DND-41 (cell line): Measurements from ENCODE around the gene LSM4.

ENCODE experiments used
- ATAC-seq: fragments of 200-7000 bp; cut with Tn5 transposase; 3 replicates; pipeline ENCODE4 v1.9.1; 2021; ENCODE audit warnings: low read depth; ENCODE audit not compliant: insufficient read depth
- DNase-seq: peaks from one replicate; pipeline ENCODE4 v3.0.0-alpha.2; 2020
- H2AFZ ChIP-seq: 2 replicates; pipeline ENCODE4 v1.6.0; 2012; ENCODE audit warnings: low read depth, low read length
- H3K27ac ChIP-seq: 2 replicates; pipeline ENCODE4 v1.5.1; 2012; ENCODE audit warnings: low read length, inconsistent platforms
- H3K27me3 ChIP-seq: fragments of 200-600 bp; sonication (generic); 2 replicates; pipeline ENCODE4 v1.6.0; 2012; ENCODE audit warnings: low read length, mild to moderate bottlenecking, inconsistent platforms; ENCODE audit not compliant: insufficient read depth, poor library complexity
- H3K36me3 ChIP-seq: 2 replicates; pipeline ENCODE4 v1.5.1; 2012; ENCODE audit warnings: low read length, inconsistent platforms; ENCODE audit not compliant: insufficient read depth
- H3K4me1 ChIP-seq: 2 replicates; pipeline ENCODE4 v1.5.1; 2012; ENCODE audit warnings: mild to moderate bottlenecking, low read length; ENCODE audit not compliant: insufficient read depth
- H3K4me2 ChIP-seq: 2 replicates; pipeline ENCODE4 v1.6.0; 2012; ENCODE audit warnings: mild to moderate bottlenecking, moderate library complexity, low read length, inconsistent platforms; ENCODE audit not compliant: insufficient read depth
- H3K4me3 ChIP-seq, 2 experiments: fragments of 200-600 bp in 1 of 2; shearing (Covaris generic) in 1 of 2; 2 replicates each; pipeline ENCODE4 v1.5.1; 2012 to 2016; ENCODE audit warnings: inconsistent platforms in 2 of 2, low read length in 2 of 2, mild to moderate bottlenecking in 2 of 2, low read depth in 1 of 2, moderate library complexity in 1 of 2
- H3K79me2 ChIP-seq: 2 replicates; pipeline ENCODE4 v1.6.0; 2012; ENCODE audit warnings: low read length, inconsistent platforms; ENCODE audit not compliant: insufficient read depth
- H3K9ac ChIP-seq: 2 replicates; pipeline ENCODE4 v1.6.0; 2012; ENCODE audit warnings: low read depth, mild to moderate bottlenecking, inconsistent platforms, low read length, moderate library complexity
- H3K9me3 ChIP-seq: 2 replicates; pipeline ENCODE4 v1.5.1; 2012; ENCODE audit warnings: low read length, moderate library complexity, mild to moderate bottlenecking, inconsistent platforms; ENCODE audit not compliant: insufficient read depth, severe bottlenecking
- H4K20me1 ChIP-seq: 2 replicates; pipeline ENCODE4 v1.6.0; 2012; ENCODE audit warnings: low read length; ENCODE audit not compliant: insufficient read depth
- CTCF ChIP-seq: IDR thresholded peaks from 2 replicates; pipeline ENCODE4 v1.5.1; 2012; ENCODE audit warnings: borderline replicate concordance, low read length, moderate library complexity, mild to moderate bottlenecking; ENCODE audit not compliant: poor library complexity, severe bottlenecking; ENCODE audit errors: extremely low read depth
- EZH2 ChIP-seq: IDR thresholded peaks from 3 replicates; pipeline ENCODE4 v1.6.1; 2012; ENCODE audit warnings: borderline replicate concordance, low read depth, mild to moderate bottlenecking, moderate library complexity, low read length, inconsistent platforms; ENCODE audit not compliant: severe bottlenecking

LSM4 gene

GRCh38 chr19:18257503-18258470 is 65.1 kb downstream of the LSM4 start:
- Histone ChIP-seq H3K27me3 (no peaks in the 10 kb centered on the region), H3K9me3 (no peaks in the 10 kb centered on the region), H2AFZ (no peak overlapping the region), H3K79me2 (no peaks in the 10 kb centered on the region), H3K9ac (no peak overlapping the region), H3K27ac (no peak overlapping the region), H4K20me1 (no peaks in the 10 kb centered on the region), H3K4me3 (no peak overlapping the region), H3K4me2 (no peak overlapping the region), H3K36me3 (no peaks in the 10 kb centered on the region), H3K4me1 (no peaks in the 10 kb centered on the region)
- TF ChIP-seq EZH2 (no peak), CTCF (no peak)
- DNase-seq, result no peak
- ATAC-seq, result no peak
